ENCODE measurements around the gene FNTB.

GRCh38 chr14:65079768-65080167, 93.1 kb downstream of the FNTB start:
- TF ChIP-seq CTCF (IDR thresholded peaks at IDR 0.05; ENCODE audit: low read depth, low read length): no peak
- TF ChIP-seq EZH2phosphoT487 (IDR thresholded peaks at IDR 0.05; ENCODE audit: low read depth): no peak
